SK-N-SH treated with all-trans-retinoic acid at 6 μM for 48 hours (cell line): ENCODE measurements around the gene SLC12A5.

Source experiments
- ATAC-seq: fragments of 200-7000 bp; cut with Tn5 transposase; 3 replicates; pipeline ENCODE4 v1.9.1; 2020; ENCODE audit warnings: mild to moderate bottlenecking, moderate library complexity
- ARNTL ChIP-seq: fragments of 450-650 bp; formaldehyde crosslinking; IDR thresholded peaks from 2 replicates; pipeline ENCODE4 v1.5.0; 2020; ENCODE audit warnings: low read depth, mild to moderate bottlenecking, moderate library complexity, borderline replicate concordance
- BACH2 ChIP-seq: fragments of 250-450 bp; sonication (Bioruptor Pico); IDR thresholded peaks from 2 replicates; pipeline ENCODE4 v1.9.0; 2021; ENCODE audit warnings: mild to moderate bottlenecking, borderline replicate concordance
- CREB5 ChIP-seq: fragments of 250-450 bp; sonication (Bioruptor Pico); IDR thresholded peaks from 2 replicates; pipeline ENCODE4 v1.5.1; 2020; ENCODE audit warnings: low read depth, mild to moderate bottlenecking, moderate library complexity
- CSDC2 ChIP-seq: fragments of 250-450 bp; sonication (Bioruptor Pico); IDR thresholded peaks from 2 replicates; pipeline ENCODE4 v1.5.0; 2020; ENCODE audit warnings: mild to moderate bottlenecking, moderate library complexity
- CSRNP3 ChIP-seq: fragments of 250-450 bp; sonication (Bioruptor Pico); IDR thresholded peaks from 2 replicates; pipeline ENCODE4 v1.5.1; 2021; ENCODE audit warnings: mild to moderate bottlenecking, moderate library complexity
- ESRRG ChIP-seq: fragments of 250-450 bp; sonication (Bioruptor Pico); IDR thresholded peaks from 2 replicates; pipeline ENCODE4 v1.6.1; 2021; ENCODE audit warnings: mild to moderate bottlenecking
- GLIS3 ChIP-seq: fragments of 250-450 bp; sonication (Bioruptor Pico); IDR thresholded peaks from 2 replicates; pipeline ENCODE4 v1.5.0; 2020; ENCODE audit warnings: mild to moderate bottlenecking, moderate library complexity
- ISL1 ChIP-seq: fragments of 250-450 bp; sonication (Bioruptor Pico); IDR thresholded peaks from 2 replicates; pipeline ENCODE4 v2.1.2; 2022; ENCODE audit warnings: mild to moderate bottlenecking, moderate library complexity
- POU6F1 ChIP-seq: fragments of 250-450 bp; sonication (Bioruptor Pico); IDR thresholded peaks from 2 replicates; pipeline ENCODE4 v1.8.0; 2021; ENCODE audit warnings: low read depth, mild to moderate bottlenecking, moderate library complexity, borderline replicate concordance
- PPARA ChIP-seq: fragments of 250-450 bp; sonication (Bioruptor Pico); IDR thresholded peaks from 2 replicates; pipeline ENCODE4 v1.5.0; 2020; ENCODE audit warnings: mild to moderate bottlenecking, borderline replicate concordance
- RARB ChIP-seq: fragments of 250-450 bp; sonication (Bioruptor Pico); IDR thresholded peaks from 2 replicates; pipeline ENCODE4 v1.8.0; 2021; ENCODE audit warnings: mild to moderate bottlenecking, moderate library complexity
- SNAI2 ChIP-seq: fragments of 250-450 bp; sonication (Bioruptor Pico); IDR thresholded peaks from 2 replicates; pipeline ENCODE4 v1.5.0; 2020; ENCODE audit warnings: mild to moderate bottlenecking, moderate library complexity
- TCF4 ChIP-seq: fragments of 250-450 bp; sonication (Bioruptor Pico); IDR thresholded peaks from 2 replicates; pipeline ENCODE4 v1.8.0; 2021; ENCODE audit warnings: mild to moderate bottlenecking, moderate library complexity, borderline replicate concordance
- TOX ChIP-seq: fragments of 250-450 bp; sonication (Bioruptor Pico); IDR thresholded peaks from 2 replicates; pipeline ENCODE4 v1.8.0; 2021; ENCODE audit warnings: mild to moderate bottlenecking, moderate library complexity, borderline replicate concordance
- ZC3H10 ChIP-seq: fragments of 250-450 bp; sonication (Bioruptor Pico); IDR thresholded peaks from 2 replicates; pipeline ENCODE4 v1.5.1; 2021; ENCODE audit warnings: mild to moderate bottlenecking, moderate library complexity
- ZFP3 ChIP-seq: fragments of 250-450 bp; sonication (Bioruptor Pico); IDR thresholded peaks from 2 replicates; pipeline ENCODE4 v1.5.0; 2020; ENCODE audit warnings: mild to moderate bottlenecking, moderate library complexity
- ZFP30 ChIP-seq: fragments of 450-650 bp; formaldehyde crosslinking; IDR thresholded peaks from 2 replicates; pipeline ENCODE4 v1.5.0; 2022; ENCODE audit warnings: mild to moderate bottlenecking, moderate library complexity
- ZNF565 ChIP-seq: fragments of 450-650 bp; formaldehyde crosslinking; conservative IDR thresholded peaks from 2 replicates; pipeline ENCODE4 v1.5.0; 2020; ENCODE audit warnings: low read depth, mild to moderate bottlenecking, moderate library complexity
- ZNF70 ChIP-seq: fragments of 450-650 bp; formaldehyde crosslinking; IDR thresholded peaks from 2 replicates; pipeline ENCODE4 v1.5.0; 2020; ENCODE audit warnings: mild to moderate bottlenecking, moderate library complexity
- TF ChIP-seq, protein P1 (sequence below): fragments of 250-450 bp; sonication (Bioruptor Pico); IDR thresholded peaks from 2 replicates; pipeline ENCODE4 v1.5.0; 2020; ENCODE audit warnings: mild to moderate bottlenecking, moderate library complexity
- TF ChIP-seq, protein P2 (sequence below): fragments of 250-450 bp; sonication (Bioruptor Pico); IDR thresholded peaks from 2 replicates; pipeline ENCODE4 v1.8.0; 2020; ENCODE audit warnings: mild to moderate bottlenecking, moderate library complexity, borderline replicate concordance

SLC12A5 gene

GRCh38 chr20:46034039-46034438 lies 5.0 kb downstream of the SLC12A5 start:
- no peak for ATAC-seq

GRCh38 chr20:46035253-46035652 lies 6.2 kb downstream of the SLC12A5 start:
- no peak for TF ChIP-seq CREB5
- no peak for TF ChIP-seq GLIS3 (CRISPR knock-in tag)
- no peak for TF ChIP-seq TCF4 (CRISPR knock-in tag)
- TF ChIP-seq ZNF565 (CRISPR knock-in tag): no peak
- TF ChIP-seq ISL1 (CRISPR knock-in tag): no peak
- TF ChIP-seq ESRRG (CRISPR knock-in tag): no peak
- no peak for TF ChIP-seq CSRNP3 (CRISPR knock-in tag)
- TF ChIP-seq, protein P1, sequence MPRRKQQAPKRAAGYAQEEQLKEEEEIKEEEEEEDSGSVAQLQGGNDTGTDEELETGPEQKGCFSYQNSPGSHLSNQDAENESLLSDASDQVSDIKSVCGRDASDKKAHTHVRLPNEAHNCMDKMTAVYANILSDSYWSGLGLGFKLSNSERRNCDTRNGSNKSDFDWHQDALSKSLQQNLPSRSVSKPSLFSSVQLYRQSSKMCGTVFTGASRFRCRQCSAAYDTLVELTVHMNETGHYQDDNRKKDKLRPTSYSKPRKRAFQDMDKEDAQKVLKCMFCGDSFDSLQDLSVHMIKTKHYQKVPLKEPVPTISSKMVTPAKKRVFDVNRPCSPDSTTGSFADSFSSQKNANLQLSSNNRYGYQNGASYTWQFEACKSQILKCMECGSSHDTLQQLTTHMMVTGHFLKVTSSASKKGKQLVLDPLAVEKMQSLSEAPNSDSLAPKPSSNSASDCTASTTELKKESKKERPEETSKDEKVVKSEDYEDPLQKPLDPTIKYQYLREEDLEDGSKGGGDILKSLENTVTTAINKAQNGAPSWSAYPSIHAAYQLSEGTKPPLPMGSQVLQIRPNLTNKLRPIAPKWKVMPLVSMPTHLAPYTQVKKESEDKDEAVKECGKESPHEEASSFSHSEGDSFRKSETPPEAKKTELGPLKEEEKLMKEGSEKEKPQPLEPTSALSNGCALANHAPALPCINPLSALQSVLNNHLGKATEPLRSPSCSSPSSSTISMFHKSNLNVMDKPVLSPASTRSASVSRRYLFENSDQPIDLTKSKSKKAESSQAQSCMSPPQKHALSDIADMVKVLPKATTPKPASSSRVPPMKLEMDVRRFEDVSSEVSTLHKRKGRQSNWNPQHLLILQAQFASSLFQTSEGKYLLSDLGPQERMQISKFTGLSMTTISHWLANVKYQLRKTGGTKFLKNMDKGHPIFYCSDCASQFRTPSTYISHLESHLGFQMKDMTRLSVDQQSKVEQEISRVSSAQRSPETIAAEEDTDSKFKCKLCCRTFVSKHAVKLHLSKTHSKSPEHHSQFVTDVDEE (CRISPR knock-in tag): no peak
- no peak for TF ChIP-seq ZFP3 (CRISPR knock-in tag)
- TF ChIP-seq, protein P2, sequence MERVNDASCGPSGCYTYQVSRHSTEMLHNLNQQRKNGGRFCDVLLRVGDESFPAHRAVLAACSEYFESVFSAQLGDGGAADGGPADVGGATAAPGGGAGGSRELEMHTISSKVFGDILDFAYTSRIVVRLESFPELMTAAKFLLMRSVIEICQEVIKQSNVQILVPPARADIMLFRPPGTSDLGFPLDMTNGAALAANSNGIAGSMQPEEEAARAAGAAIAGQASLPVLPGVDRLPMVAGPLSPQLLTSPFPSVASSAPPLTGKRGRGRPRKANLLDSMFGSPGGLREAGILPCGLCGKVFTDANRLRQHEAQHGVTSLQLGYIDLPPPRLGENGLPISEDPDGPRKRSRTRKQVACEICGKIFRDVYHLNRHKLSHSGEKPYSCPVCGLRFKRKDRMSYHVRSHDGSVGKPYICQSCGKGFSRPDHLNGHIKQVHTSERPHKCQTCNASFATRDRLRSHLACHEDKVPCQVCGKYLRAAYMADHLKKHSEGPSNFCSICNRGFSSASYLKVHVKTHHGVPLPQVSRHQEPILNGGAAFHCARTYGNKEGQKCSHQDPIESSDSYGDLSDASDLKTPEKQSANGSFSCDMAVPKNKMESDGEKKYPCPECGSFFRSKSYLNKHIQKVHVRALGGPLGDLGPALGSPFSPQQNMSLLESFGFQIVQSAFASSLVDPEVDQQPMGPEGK: no peak
- no peak for TF ChIP-seq TOX (CRISPR knock-in tag)
- no peak for TF ChIP-seq ARNTL (CRISPR knock-in tag)
- no peak for TF ChIP-seq POU6F1
- no peak for TF ChIP-seq RARB (CRISPR knock-in tag)
- TF ChIP-seq ZC3H10 (CRISPR knock-in tag): no peak
- no peak for ATAC-seq

More at GRCh38 chr20:46034039-46034438, 5.0 kb downstream of the SLC12A5 start:
- no peak for TF ChIP-seq TCF4 (CRISPR knock-in tag)
- TF ChIP-seq ESRRG (CRISPR knock-in tag): no peak
- TF ChIP-seq ZNF70 (CRISPR knock-in tag): no peak
- TF ChIP-seq ARNTL (CRISPR knock-in tag): no peak
- TF ChIP-seq SNAI2 (CRISPR knock-in tag): no peak
- TF ChIP-seq TOX (CRISPR knock-in tag): no peak
- no peak for TF ChIP-seq ZNF565 (CRISPR knock-in tag)
- TF ChIP-seq CSDC2: no peak

- ATAC-seq: no peak
- TF ChIP-seq TOX (CRISPR knock-in tag): no peak
- TF ChIP-seq ARNTL (CRISPR knock-in tag): no peak
- TF ChIP-seq GLIS3 (CRISPR knock-in tag): no peak
- no peak for TF ChIP-seq BACH2 (CRISPR knock-in tag)
- TF ChIP-seq CSRNP3 (CRISPR knock-in tag): no peak
- TF ChIP-seq CSDC2: no peak
- TF ChIP-seq, protein P1 (CRISPR knock-in tag): no peak
- no peak for TF ChIP-seq ZNF565 (CRISPR knock-in tag)
- no peak for TF ChIP-seq ZC3H10 (CRISPR knock-in tag)
- TF ChIP-seq PPARA (CRISPR knock-in tag): no peak
- TF ChIP-seq, protein P2: no peak
- TF ChIP-seq ZFP30 (CRISPR knock-in tag): no peak
- TF ChIP-seq SNAI2 (CRISPR knock-in tag): no peak
- TF ChIP-seq RARB (CRISPR knock-in tag): no peak
Observed at GRCh38 chr20:46035713-46036112, 6.7 kb downstream of the SLC12A5 start.
